Activated T-helper 17 cell treated with anti-CD3 and anti-CD28 coated beads, Interleukin-2, amount 50 U/mL, for 72 hours (primary cell): Measurements from ENCODE around the gene CCNY. TPM values are rescaled to one million over a fixed set of nuclear protein-coding genes. Genes with fewer than 3 reads are reported as not detected.
A peak's percentile ranks its signal among the peaks of the same experiment; 100 is the strongest.

Experiments
- ATAC-seq: fragments of 150-1000 bp; cut with Tn5 transposase; replicated peaks from 2 replicates; pipeline ENCODE4 v1.10.0; 2021; ENCODE audit warnings: mild to moderate bottlenecking, moderate library complexity
- H3K27ac Mint-ChIP-seq: one replicate; pipeline ENCODE4 v1.8.0; 2022; ENCODE audit warnings: mixed read lengths
- H3K27me3 Mint-ChIP-seq: one replicate; pipeline ENCODE4 v1.8.0; 2022; ENCODE audit warnings: mixed read lengths
- H3K36me3 Mint-ChIP-seq: one replicate; pipeline ENCODE4 v1.8.0; 2022; ENCODE audit warnings: low read depth, mild to moderate bottlenecking, mixed read lengths
- H3K4me1 Mint-ChIP-seq: one replicate; pipeline ENCODE4 v1.8.0; 2022; ENCODE audit warnings: mixed read lengths
- H3K4me3 Mint-ChIP-seq: one replicate; pipeline ENCODE4 v1.8.0; 2022; ENCODE audit warnings: mild to moderate bottlenecking, mixed read lengths
- H3K9me3 Mint-ChIP-seq: one replicate; pipeline ENCODE4 v1.8.0; 2022; ENCODE audit warnings: mixed read lengths
- total RNA-seq, 2 donors: library from RNA; stranded (reverse); gene quantifications; one replicate each; pipeline ENCODE4 v1.2.3, GENCODE V29; 2022

CCNY gene
- total RNA-seq, 2 donors from 2014 or later: 29.4 to 42.3 TPM

GRCh38 chr10:35324196-35324595, 12.1 kb upstream of the CCNY start:
- Mint-ChIP-seq H3K27ac (peak overlapping the region; percentile 9), H3K9me3 (peaks cover 4% of the 10 kb centered on the region), H3K36me3 (peaks cover 47% of the 10 kb centered on the region), H3K27me3 (no peaks in the 10 kb centered on the region), H3K4me1 (peaks cover 6% of the 10 kb centered on the region), H3K4me3 (no peak overlapping the region)
- no peak for ATAC-seq

DNA sequence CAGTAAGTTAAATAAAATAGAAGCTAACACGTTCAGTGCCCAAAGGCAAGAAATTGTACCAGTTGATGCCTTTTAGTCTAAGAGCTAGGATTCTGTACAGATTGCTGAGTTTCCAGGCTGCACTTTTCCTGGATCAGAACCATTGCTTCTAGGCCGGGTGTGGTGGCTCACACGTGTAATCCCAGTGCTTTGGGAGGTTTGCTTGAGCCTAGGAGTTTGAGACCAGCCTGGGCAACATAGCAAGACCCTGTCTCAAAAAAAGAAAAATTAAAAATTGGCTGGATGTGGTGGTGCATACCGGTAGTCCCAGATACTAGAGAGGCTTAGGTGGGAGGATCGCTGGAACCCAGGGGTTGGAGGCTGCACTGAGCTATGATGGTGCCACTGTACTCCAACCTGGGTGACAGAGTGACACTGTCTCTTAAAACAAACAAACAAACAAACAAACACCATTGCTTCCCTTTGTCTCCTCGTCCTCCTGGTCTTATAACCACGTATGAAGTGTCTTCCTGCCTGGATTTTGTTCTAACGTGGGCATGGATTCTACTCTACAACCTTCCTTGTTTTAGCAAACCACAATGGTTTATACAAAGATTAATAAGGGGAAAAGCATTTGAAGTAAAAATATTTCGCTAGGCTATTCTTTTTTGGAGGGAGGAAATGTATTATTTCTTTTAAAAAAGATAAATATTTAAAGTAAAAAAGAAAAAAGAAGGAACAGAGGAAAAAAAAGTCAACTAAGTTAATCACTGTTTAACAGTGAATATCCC, 9.7 kb upstream of the CCNY start:
- no peaks in the 10 kb centered on the region for H3K27me3 Mint-ChIP-seq
- peaks cover 4% of the 10 kb centered on the region for H3K9me3 Mint-ChIP-seq
- no peak overlapping the region for H3K4me3 Mint-ChIP-seq
- ATAC-seq: no peak
- H3K36me3 Mint-ChIP-seq: peaks cover 38% of the 10 kb centered on the region
- H3K27ac Mint-ChIP-seq: no peak overlapping the region
- peaks cover 16% of the 10 kb centered on the region for H3K4me1 Mint-ChIP-seq

DNA sequence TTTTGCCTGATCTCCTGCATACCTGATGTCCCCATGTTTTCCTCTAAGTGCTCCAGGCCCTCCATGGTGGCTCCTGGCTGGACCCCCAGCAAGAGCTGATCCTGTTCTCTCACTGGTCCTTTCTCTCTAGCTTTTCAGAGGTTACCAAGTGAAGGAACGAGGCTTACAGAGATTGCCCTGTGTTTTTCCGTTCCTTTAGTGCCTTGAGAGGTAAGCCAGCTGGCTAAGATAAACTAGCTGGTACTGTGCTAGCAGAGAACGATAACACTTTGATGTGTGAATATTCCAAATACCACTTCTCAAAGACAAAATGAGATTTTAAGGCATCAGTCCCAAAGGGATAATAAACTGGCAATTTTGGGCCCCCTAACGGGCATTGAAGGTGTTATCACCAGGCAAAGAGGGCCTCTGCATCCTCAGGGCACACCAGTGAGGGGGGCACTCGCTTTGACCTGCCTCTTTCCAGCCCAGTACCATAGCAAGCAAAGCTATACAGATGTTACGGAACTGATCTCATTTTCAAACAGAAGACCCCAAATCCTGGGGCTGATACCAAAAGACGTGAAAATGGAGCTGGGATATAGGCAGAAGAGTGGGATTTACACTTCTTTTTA, 8.4 kb upstream of the CCNY start:
- Mint-ChIP-seq H3K27ac (peak overlapping the region; percentile 89), H3K4me3 (peak overlapping the region; percentile 44), H3K4me1 (peaks cover 16% of the 10 kb centered on the region), H3K36me3 (peaks cover 32% of the 10 kb centered on the region), H3K27me3 (no peaks in the 10 kb centered on the region), H3K9me3 (no peaks in the 10 kb centered on the region)
- ATAC-seq: peak; percentile 1

DNA sequence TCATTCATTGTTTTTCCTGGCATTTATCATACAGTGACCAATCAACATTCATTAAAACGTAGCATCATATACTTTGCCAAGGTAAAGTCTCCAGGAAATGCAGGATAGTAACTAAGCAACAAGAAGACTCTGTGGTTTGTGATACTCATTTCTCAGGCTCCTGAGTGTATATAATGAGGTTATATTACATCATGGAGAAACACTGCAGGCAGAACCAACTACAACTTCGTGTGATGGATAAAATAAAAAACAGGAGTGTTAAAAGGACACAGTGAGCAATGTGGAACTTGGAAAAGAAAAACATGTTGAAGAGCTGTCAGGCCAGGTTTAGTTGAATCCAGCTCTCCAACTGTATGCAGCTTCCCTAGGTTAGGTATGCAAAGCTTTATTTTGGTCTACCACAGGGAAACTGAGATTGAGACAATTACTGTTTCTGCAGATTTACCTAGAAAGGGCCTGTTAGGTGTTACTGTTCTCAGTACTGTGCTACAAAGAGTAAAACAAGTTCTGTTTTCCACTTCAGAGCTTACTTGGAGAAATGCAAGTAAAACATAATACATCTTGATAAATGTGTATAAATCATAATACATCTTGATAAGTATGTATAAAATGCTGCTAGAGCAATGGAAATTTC, 7.8 kb upstream of the CCNY start:
- H3K4me1 Mint-ChIP-seq: peaks cover 21% of the 10 kb centered on the region
- no peaks in the 10 kb centered on the region for H3K9me3 Mint-ChIP-seq
- peak; percentile 87 for ATAC-seq
- H3K4me3 Mint-ChIP-seq: peak overlapping the region; percentile 44
- H3K27ac Mint-ChIP-seq: peak overlapping the region; percentile 89
- no peaks in the 10 kb centered on the region for H3K27me3 Mint-ChIP-seq
- peaks cover 33% of the 10 kb centered on the region for H3K36me3 Mint-ChIP-seq

GRCh38 chr10:35329520-35329919, 6.8 kb upstream of the CCNY start:
- peak overlapping the region; percentile 15 for H3K4me3 Mint-ChIP-seq
- peak overlapping the region; percentile 89 for H3K27ac Mint-ChIP-seq
- H3K36me3 Mint-ChIP-seq: peaks cover 30% of the 10 kb centered on the region
- no peak for ATAC-seq
- no peaks in the 10 kb centered on the region for H3K9me3 Mint-ChIP-seq
- no peaks in the 10 kb centered on the region for H3K27me3 Mint-ChIP-seq
- H3K4me1 Mint-ChIP-seq: peaks cover 28% of the 10 kb centered on the region

DNA sequence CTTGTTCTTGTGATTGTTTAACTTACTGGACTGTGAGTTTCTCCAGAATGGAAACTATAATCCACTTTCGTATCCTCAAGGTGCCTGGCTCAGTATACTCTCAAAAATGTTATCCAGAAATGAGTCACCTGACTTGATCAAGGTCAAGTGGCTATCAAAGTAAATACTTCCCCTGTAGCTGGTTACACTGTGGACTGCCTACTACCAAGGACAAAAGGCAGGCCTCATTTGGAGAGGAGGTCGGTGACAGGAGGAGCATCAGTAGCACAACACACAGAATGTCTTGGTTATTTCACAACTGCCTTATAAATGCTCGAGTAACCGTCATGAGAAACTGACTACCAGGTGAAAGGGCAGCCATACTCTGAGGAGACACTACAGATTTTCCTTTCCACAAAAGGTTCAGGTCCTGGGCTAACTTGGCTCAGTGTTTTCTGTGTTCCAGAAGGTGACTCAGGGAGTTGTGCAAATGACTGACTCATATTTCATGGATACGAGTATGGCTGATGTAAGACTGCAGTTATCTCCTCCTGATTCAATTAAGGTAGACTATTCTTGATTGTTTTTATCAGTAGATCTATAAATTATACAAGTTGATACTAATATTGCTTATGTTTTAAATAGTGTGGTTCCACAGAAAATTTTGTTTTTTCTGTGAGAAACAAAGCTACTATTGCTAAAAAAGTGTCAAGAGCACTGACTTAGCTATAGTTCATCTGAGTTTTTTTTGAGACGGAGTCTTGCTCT, 4.2 kb upstream of the CCNY start:
- Mint-ChIP-seq H3K36me3 (peaks cover 24% of the 10 kb centered on the region), H3K27me3 (no peaks in the 10 kb centered on the region), H3K4me3 (no peak overlapping the region), H3K27ac (peak overlapping the region; percentile 54), H3K9me3 (no peaks in the 10 kb centered on the region), H3K4me1 (peaks cover 35% of the 10 kb centered on the region)
- peak; percentile 22 for ATAC-seq

DNA sequence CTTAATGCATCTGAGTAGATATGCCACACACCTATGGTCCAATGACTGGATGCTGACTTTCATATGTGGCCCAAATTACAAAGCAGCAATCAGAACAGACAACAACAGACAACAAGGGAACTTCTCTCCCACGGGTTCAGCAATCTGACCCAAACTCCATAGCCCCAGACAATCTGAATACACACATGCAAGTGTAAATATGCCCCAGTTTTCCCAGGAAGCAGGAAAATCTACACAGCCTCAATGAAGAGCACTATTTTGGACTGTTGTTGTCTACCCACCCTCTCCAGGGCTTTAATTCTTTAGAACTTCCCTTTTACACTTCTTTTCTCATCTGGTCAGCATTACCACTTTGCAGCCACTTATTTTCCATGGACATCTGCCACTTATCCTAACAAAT, 2.0 kb upstream of the CCNY start:
- Mint-ChIP-seq H3K4me1 (peaks cover 28% of the 10 kb centered on the region), H3K4me3 (peak overlapping the region; percentile 91), H3K36me3 (peaks cover 19% of the 10 kb centered on the region), H3K27me3 (no peaks in the 10 kb centered on the region), H3K27ac (peak overlapping the region; percentile 37), H3K9me3 (no peaks in the 10 kb centered on the region)
- ATAC-seq: no peak

- Mint-ChIP-seq H3K27ac (peak overlapping the region; percentile 96), H3K27me3 (no peaks in the 10 kb centered on the region), H3K4me3 (peak overlapping the region; percentile 91), H3K36me3 (peaks cover 19% of the 10 kb centered on the region), H3K4me1 (peaks cover 31% of the 10 kb centered on the region), H3K9me3 (no peaks in the 10 kb centered on the region)
- ATAC-seq: peak; percentile 2
Observed at GRCh38 chr10:35335133-35336083, 901 bp upstream of the CCNY start.

GRCh38 chr10:35336921-35337823, 863 bp downstream of the CCNY start:
- peaks cover 23% of the 10 kb centered on the region for H3K36me3 Mint-ChIP-seq
- H3K27ac Mint-ChIP-seq: peak overlapping the region; percentile 82
- peak; percentile 5 for ATAC-seq
- no peaks in the 10 kb centered on the region for H3K9me3 Mint-ChIP-seq
- peaks cover 46% of the 10 kb centered on the region for H3K4me1 Mint-ChIP-seq
- no peaks in the 10 kb centered on the region for H3K27me3 Mint-ChIP-seq
- H3K4me3 Mint-ChIP-seq: peak overlapping the region; percentile 58

DNA sequence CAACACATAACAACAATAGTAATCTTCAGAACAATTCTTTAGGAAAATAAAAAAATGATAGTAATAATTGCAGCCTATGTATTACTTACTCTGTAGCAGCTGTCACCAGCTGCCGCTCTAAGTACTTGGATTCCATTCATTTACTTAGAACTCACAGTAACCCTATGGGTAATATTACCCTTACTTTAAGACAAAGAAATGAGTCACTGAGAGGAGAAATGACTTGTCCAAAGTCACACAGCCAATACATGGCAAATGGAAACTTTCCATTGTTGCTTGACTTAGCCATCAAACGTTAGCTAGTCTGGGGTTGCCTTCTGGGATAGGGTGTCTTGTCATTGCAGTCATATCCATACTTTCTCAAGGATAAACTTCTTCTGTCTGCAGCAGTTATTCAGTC, 3.6 kb downstream of the CCNY start:
- Mint-ChIP-seq H3K36me3 (peaks cover 10% of the 10 kb centered on the region), H3K9me3 (no peaks in the 10 kb centered on the region), H3K27me3 (no peaks in the 10 kb centered on the region), H3K27ac (peak overlapping the region; percentile 83), H3K4me3 (peak overlapping the region; percentile 58), H3K4me1 (peaks cover 43% of the 10 kb centered on the region)
- ATAC-seq: peak; percentile 69

DNA sequence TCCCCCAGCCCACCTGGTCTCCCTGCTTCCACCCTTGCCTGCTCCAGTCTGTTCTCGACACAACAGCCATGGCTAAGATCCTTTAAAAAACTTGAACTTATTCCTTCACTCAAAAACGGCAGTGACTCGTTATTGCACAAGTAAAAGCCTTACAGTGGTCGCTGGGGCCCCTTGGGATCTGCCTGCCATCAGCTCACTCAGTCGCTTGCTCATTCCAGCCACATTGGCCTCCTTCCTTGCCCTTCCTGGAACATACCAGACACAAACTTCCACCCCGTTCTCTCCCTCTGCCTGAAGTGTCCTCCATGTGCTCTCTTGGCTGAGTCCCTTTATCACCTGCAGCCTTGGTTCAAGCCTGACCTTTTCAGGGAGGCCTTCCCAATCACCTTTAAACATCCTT, 4.7 kb downstream of the CCNY start:
- H3K36me3 Mint-ChIP-seq: peaks cover 6% of the 10 kb centered on the region
- no peaks in the 10 kb centered on the region for H3K9me3 Mint-ChIP-seq
- H3K27me3 Mint-ChIP-seq: no peaks in the 10 kb centered on the region
- peaks cover 45% of the 10 kb centered on the region for H3K4me1 Mint-ChIP-seq
- H3K4me3 Mint-ChIP-seq: peak overlapping the region; percentile 58
- ATAC-seq: no peak
- peak overlapping the region; percentile 83 for H3K27ac Mint-ChIP-seq

- Mint-ChIP-seq H3K27me3 (no peaks in the 10 kb centered on the region), H3K4me3 (peak overlapping the region; percentile 58), H3K36me3 (peaks cover 5% of the 10 kb centered on the region), H3K27ac (peak overlapping the region; percentile 83), H3K4me1 (peaks cover 45% of the 10 kb centered on the region), H3K9me3 (no peaks in the 10 kb centered on the region)
- peak; percentile 66 for ATAC-seq
Observed at GRCh38 chr10:35341521-35341920, 5.2 kb downstream of the CCNY start.
